ENCODE measurements around the gene CWF19L2. TPM values are rescaled to one million over a fixed set of nuclear protein-coding genes. Genes with fewer than 3 reads are reported as not detected.

Gene CWF19L2
- total and polyA plus RNA-seq, 2 of the 8 experiments (the other 6 are each of a cell fraction or from before 2014, with no cell fraction given) = 2.2 to 16.6 TPM

- no peaks in the 10 kb centered on the region for H3K79me2 ChIP-seq (ENCODE audit: control insufficient read depth in 1 of 2, insufficient read depth in 2 of 2, low read length in 2 of 2)
- DNase-seq (ENCODE audit: low read depth in 1 of 2, low spot score in 2 of 2) (no peak), FAIRE-seq (no peak)
- no peak overlapping the region for H3K23ac ChIP-seq (ENCODE audit: insufficient read length)
- H4K20me1 ChIP-seq (replicated peaks in 1 of 2; ENCODE audit: control insufficient read depth in 1 of 2, insufficient read depth in 2 of 2, low read length in 2 of 2) = peaks cover 0 to 2% of the 10 kb centered on the region in 2 experiments
- no peak overlapping the region for H3K56ac ChIP-seq (replicated peaks; ENCODE audit: insufficient read length, low read depth, low read length)
- no peak overlapping the region for H3K4ac ChIP-seq (replicated peaks; ENCODE audit: insufficient read length, low read depth, low read length)
- H3K27ac ChIP-seq (ENCODE audit: low read depth, low read length) = no peak overlapping the region
- WGBS, 2 experiments (ENCODE audit: extremely low coverage in 1 of 2, insufficient coverage in 1 of 2, insufficient read length in 1 of 2, insufficient replicate concordance in 2 of 2, low coverage in 1 of 2, low lambda C conversion rate in 2 of 2, missing lambda C conversion rate in 1 of 2) = 94% methylated on average over 1 of the region's 1 CpG; no CpG with 5 or more reads in 1 of the 2 experiments
- no peak overlapping the region for H2BK20ac ChIP-seq (ENCODE audit: low read length)
- H3K14ac ChIP-seq (ENCODE audit: insufficient read length) = no peak overlapping the region
- no peak overlapping the region for H2AK5ac ChIP-seq (ENCODE audit: low read depth, low read length)
- H4K91ac ChIP-seq (replicated peaks; ENCODE audit: insufficient read length, low read length) = no peak overlapping the region
- H3K27me3 ChIP-seq (replicated peaks in 1 of 4; ENCODE audit: control insufficient read depth in 3 of 4, extremely low read depth in 1 of 4, insufficient read depth in 3 of 4, low read length in 3 of 4) = no peaks in the 10 kb centered on the region
- H3K9ac ChIP-seq (replicated peaks in 1 of 4; ENCODE audit: extremely low read depth in 1 of 4, low read depth in 3 of 4, low read length in 3 of 4) = no peak overlapping the region
- H3K4me1 ChIP-seq (replicated peaks in 1 of 4; ENCODE audit: control insufficient read depth in 3 of 4, insufficient read depth in 4 of 4, low read length in 3 of 4) = no peaks in the 10 kb centered on the region
- H4K5ac ChIP-seq (ENCODE audit: insufficient read length, low read depth, low read length) = no peak overlapping the region
- H3K79me1 ChIP-seq (ENCODE audit: low read depth, low read length) = no peaks in the 10 kb centered on the region
- no peak overlapping the region for H4K8ac ChIP-seq (ENCODE audit: extremely low read depth, insufficient read depth, low read length)
- POLR2A ChIA-PET (ENCODE audit: partially characterized antibody) = no interaction called here
- H2BK5ac ChIP-seq (ENCODE audit: low read depth, low read length) = no peak overlapping the region
- no peak overlapping the region for H2AFZ ChIP-seq (ENCODE audit: low read length)
- no peaks in the 10 kb centered on the region for H3K9me3 ChIP-seq (ENCODE audit: insufficient read depth in 2 of 2, low read depth in 1 of 2, low read length in 1 of 2)
- no peak overlapping the region for H2BK12ac ChIP-seq (ENCODE audit: low read depth, low read length)
- H3K23me2 ChIP-seq (ENCODE audit: low read depth, low read length) = no peaks in the 10 kb centered on the region
- H2BK120ac ChIP-seq (replicated peaks; ENCODE audit: low read depth, low read length) = no peak overlapping the region
- no peak overlapping the region for H3K18ac ChIP-seq (ENCODE audit: extremely low read depth, low read length)
- H3K4me2 ChIP-seq (ENCODE audit: insufficient read depth in 1 of 2, low read depth in 2 of 2, low read length in 2 of 2) = no peak overlapping the region
- H3K4me3 ChIP-seq (ENCODE audit: extremely low read depth in 1 of 4, insufficient read depth in 2 of 4, low read depth in 3 of 4, low read length in 4 of 4) = no peak overlapping the region
- H2BK15ac ChIP-seq (ENCODE audit: low read length) = no peak overlapping the region
- CTCF ChIA-PET (ENCODE audit: partially characterized antibody) = interaction anchor here (0.7 kb wide), 1 partner anchor 15 kb away, joined by 3 read pairs; no protein-coding TSS in a partner anchor
- peaks cover 0 to 3% (median 0%) of the 10 kb centered on the region in 4 experiments; a peak in 1 of 8 replicates for H3K36me3 ChIP-seq (ENCODE audit: control insufficient read depth in 2 of 4, insufficient read depth in 4 of 4, low read length in 3 of 4)
- TF ChIP-seq HDAC2 (IDR thresholded peaks at IDR 0.05; ENCODE audit: borderline replicate concordance in 1 of 2, low read depth in 2 of 2, low read length in 2 of 2) = no peak
- TF ChIP-seq SIX5 (IDR thresholded peaks at IDR 0.05; ENCODE audit: low read depth, low read length) = no peak
- TF ChIP-seq CTCF (IDR thresholded peaks at IDR 0.05; ENCODE audit: control extremely low read depth in 1 of 3, insufficient read depth in 1 of 3, low read depth in 1 of 3, low read length in 3 of 3) = no peak
- no peak for TF ChIP-seq ATF2 (IDR thresholded peaks at IDR 0.05; ENCODE audit: low read length)
- TF ChIP-seq SRF (IDR thresholded peaks at IDR 0.05; ENCODE audit: low read depth, low read length) = no peak
- TF ChIP-seq RAD21 (IDR thresholded peaks at IDR 0.05 in 1 of 2, conservative IDR thresholded peaks at IDR 0.05 in 1 of 2; ENCODE audit: low read depth in 2 of 2, low read length in 2 of 2) = no peak
- no peak for TF ChIP-seq NANOG (IDR thresholded peaks at IDR 0.05; ENCODE audit: insufficient read depth, low read depth, low read length, poor library complexity, severe bottlenecking)
Measured at GRCh38 chr11:107384144-107384852, 73.3 kb downstream of the CWF19L2 start.
